Kidney capillary endothelial cell (primary cell): Measurements from ENCODE around the gene DAAM1.

Experiments used
- DNase-seq: peaks from one replicate; pipeline ENCODE4 v3.0.0-alpha.2; 2018; ENCODE audit warnings: low spot score

The DAAM1 gene

GRCh38 chr14:59254911-59255545, 66.6 kb downstream of the DAAM1 start:
- no peak for DNase-seq

GRCh38 chr14:59256331-59256730, 67.9 kb downstream of the DAAM1 start:
- DNase-seq: no peak

GRCh38 chr14:59261334-59261733, 72.9 kb downstream of the DAAM1 start:
- DNase-seq: no peak

- DNase-seq: peak; percentile 75
These were observed 74.4 kb downstream of the DAAM1 start for GRCh38 chr14:59262717-59263454.

- no peak for DNase-seq
These were observed 77.3 kb downstream of the DAAM1 start for GRCh38 chr14:59265808-59266207.

- DNase-seq: no peak
These were observed 78.6 kb downstream of the DAAM1 start for GRCh38 chr14:59267046-59267445.

- no peak for DNase-seq
These were observed 79.5 kb downstream of the DAAM1 start for GRCh38 chr14:59268011-59268410.

- no peak for DNase-seq
These were observed 80.4 kb downstream of the DAAM1 start for GRCh38 chr14:59268858-59269257.

- no peak for DNase-seq
These were observed 81.0 kb downstream of the DAAM1 start for GRCh38 chr14:59269466-59269865.

GRCh38 chr14:59271256-59271655, 82.8 kb downstream of the DAAM1 start:
- no peak for DNase-seq

- no peak for DNase-seq
These were observed 83.3 kb downstream of the DAAM1 start for GRCh38 chr14:59271734-59272133.

GRCh38 chr14:59272633-59273032, 84.2 kb downstream of the DAAM1 start:
- no peak for DNase-seq

GRCh38 chr14:59273737-59274136, 85.3 kb downstream of the DAAM1 start:
- DNase-seq: no peak

- DNase-seq: no peak
These were observed 86.5 kb downstream of the DAAM1 start for GRCh38 chr14:59274991-59275391.

- peak; percentile 91 for DNase-seq
These were observed 87.2 kb downstream of the DAAM1 start for GRCh38 chr14:59275668-59276067.

GRCh38 chr14:59276235-59276634, 87.8 kb downstream of the DAAM1 start:
- no peak for DNase-seq

GRCh38 chr14:59277659-59278058, 89.2 kb downstream of the DAAM1 start:
- no peak for DNase-seq

- DNase-seq: peak; percentile 96
These were observed 89.6 kb downstream of the DAAM1 start for GRCh38 chr14:59278111-59278510.

- DNase-seq: no peak
These were observed 92.5 kb downstream of the DAAM1 start for GRCh38 chr14:59280961-59281360.

- DNase-seq: no peak
These were observed 93.3 kb downstream of the DAAM1 start for GRCh38 chr14:59281609-59282377.

- DNase-seq: no peak
These were observed 93.9 kb downstream of the DAAM1 start for GRCh38 chr14:59282378-59282765.

GRCh38 chr14:59283361-59283760, 94.9 kb downstream of the DAAM1 start:
- no peak for DNase-seq

GRCh38 chr14:59284059-59284458, 95.6 kb downstream of the DAAM1 start:
- DNase-seq: no peak
